Psoas muscle (tissue), 8 donors: Measurements from ENCODE around the gene CAMK1D. TPM values are rescaled to one million over a fixed set of nuclear protein-coding genes. Genes with fewer than 3 reads are reported as not detected.

Experiments used
- ATAC-seq, 4 donors: fragments of 200-7000 bp; cut with Tn5 transposase; one replicate each; pipeline ENCODE4 v1.9.1; 2020; ENCODE audit warnings: moderate library complexity in 3 of 4, mild to moderate bottlenecking in 2 of 4
- DNase-seq, 2 donors: peaks; one replicate each; pipeline ENCODE4 v3.0.0-alpha.2; 2020
- H3K27ac ChIP-seq: fragments of 200-600 bp; one replicate; pipeline ENCODE4 v1.8.0; 2022
- H3K27me3 ChIP-seq, 3 donors: fragments of 200-600 bp in 1 of 3; one replicate each; pipeline versions ENCODE4 v1.6.1 to v1.8.0; 2013 to 2022; ENCODE audit warnings: low read length in 2 of 3, mild to moderate bottlenecking in 2 of 3, moderate library complexity in 1 of 3; ENCODE audit not compliant: insufficient read depth in 3 of 3
- H3K36me3 ChIP-seq, 2 donors: fragments of 200-600 bp in 1 of 2; one replicate each; pipeline versions ENCODE4 v1.6.1 to v1.8.0; 2013 to 2022; ENCODE audit warnings: low read depth in 1 of 2, mild to moderate bottlenecking in 1 of 2, moderate library complexity in 1 of 2; ENCODE audit not compliant: insufficient read depth in 1 of 2
- H3K4me1 ChIP-seq: fragments of 200-600 bp; one replicate; pipeline ENCODE4 v1.8.0; 2022
- H3K4me3 ChIP-seq: fragments of 200-600 bp; one replicate; pipeline ENCODE4 v1.8.0; 2022; ENCODE audit warnings: mild to moderate bottlenecking
- H3K9me3 ChIP-seq: fragments of 200-600 bp; one replicate; pipeline ENCODE4 v1.8.0; 2022
- CTCF ChIP-seq: fragments of 200-600 bp; IDR thresholded peaks from one replicate; pipeline ENCODE4 v1.8.0; 2022; ENCODE audit warnings: antibody characterized with exemption
- WGBS, 3 donors: extraction: QIAGEN DNeasy Blood & Tissue Kit; methylation state at CpG; one replicate each; pipeline versions ENCODE4 v1.1.6 to v1.1.7; 2013; 5-methylcytosine and 5-hydroxymethylcytosine counted together
- intact Hi-C, 2 donors: fragments of 100-400 bp; cut with DNase I; formaldehyde crosslinking; loops; one replicate each; pipeline versions ENCODE4 v1.11.0 to v1.14.2; 2022
- polyA plus RNA-seq, 3 donors: library from polyadenylated mRNA; stranded (reverse); fragments of 200-250 nt; gene quantifications; one replicate each; pipeline ENCODE4 v1.2.3, GENCODE V29; 2013
- total RNA-seq, 4 donors: library from RNA; stranded (reverse); fragmentation: NEBNext Ultra II Directional in 2 of 4; extraction: Animal tissue kit (Norgen Biotek cat#: 25700) in 2 of 4; gene quantifications; one replicate each; pipeline versions ENCODE4 v1.2.1 to v1.2.4, GENCODE V29; 2021 to 2023
- donor health status: healthy with polysubstance abuse.
- donor health status: DM: no; HTN: no; CAD: no; lungs with moderate emphysema.
- donor health status: Bipolar disorder and iron deficiency.
- donor health status: healthy.
- donor health status: DM: yes; HTN: yes; CAD: no.
- donor health status: DM: no; HTN: no; CAD: no.
- donor health status: DM: no; HTN: no; CAD: no.
- donor health status: DM: yes; HTN: yes; CAD: no.

The CAMK1D gene
- total and polyA plus RNA-seq, 7 donors, result 0.39 to 1.8 (median 0.53) TPM

- H3K36me3 ChIP-seq, result no peaks in the 10 kb centered on the region
- no peak overlapping the region for H3K4me3 ChIP-seq
- TF ChIP-seq CTCF, result no peak
- H3K4me1 ChIP-seq, result no peaks in the 10 kb centered on the region
- intact Hi-C loops, result no loop called here
- DNase-seq (no peak), ATAC-seq (no peak)
- H3K27ac ChIP-seq, result no peak overlapping the region
- WGBS, 3 donors, result 49 to 54% (median 52%) methylated on average over 7 of the region's 7 CpGs
- no peaks in the 10 kb centered on the region for H3K27me3 ChIP-seq
- no peaks in the 10 kb centered on the region for H3K9me3 ChIP-seq
Observed at GRCh38 chr10:12638103-12638502, 288.8 kb downstream of the CAMK1D start.

GRCh38 chr10:12638781-12639180 lies 289.4 kb downstream of the CAMK1D start:
- no peaks in the 10 kb centered on the region for H3K27me3 ChIP-seq
- no peak for TF ChIP-seq CTCF
- no peak overlapping the region for H3K27ac ChIP-seq
- no peaks in the 10 kb centered on the region for H3K9me3 ChIP-seq
- WGBS, 3 donors, result 83 to 88% (median 87%) methylated on average over 11 of the region's 11 CpGs
- no peak overlapping the region for H3K4me3 ChIP-seq
- no peaks in the 10 kb centered on the region for H3K36me3 ChIP-seq
- intact Hi-C loops, result no loop called here
- no peak for DNase-seq
- no peaks in the 10 kb centered on the region for H3K4me1 ChIP-seq
- ATAC-seq, result no peak

GRCh38 chr10:12639996-12640944 lies 290.9 kb downstream of the CAMK1D start:
- TF ChIP-seq CTCF, result no peak
- no peaks in the 10 kb centered on the region for H3K27me3 ChIP-seq
- 73 to 77% (median 74%) methylated on average over 12 of the region's 12 CpGs for WGBS, 3 donors
- no peaks in the 10 kb centered on the region for H3K9me3 ChIP-seq
- no peak overlapping the region for H3K4me3 ChIP-seq
- H3K4me1 ChIP-seq, result no peaks in the 10 kb centered on the region
- H3K27ac ChIP-seq, result no peak overlapping the region
- no peaks in the 10 kb centered on the region for H3K36me3 ChIP-seq
- intact Hi-C loops, result no loop called here
- ATAC-seq (no peak), DNase-seq (no peak)

GRCh38 chr10:12642036-12642435 lies 292.7 kb downstream of the CAMK1D start:
- no peaks in the 10 kb centered on the region for H3K36me3 ChIP-seq
- DNase-seq (no peak), ATAC-seq (no peak)
- no peaks in the 10 kb centered on the region for H3K9me3 ChIP-seq
- TF ChIP-seq CTCF, result no peak
- H3K27me3 ChIP-seq, result no peaks in the 10 kb centered on the region
- no peak overlapping the region for H3K4me3 ChIP-seq
- H3K27ac ChIP-seq, result no peak overlapping the region
- WGBS, 3 donors, result 82 to 88% (median 86%) methylated on average over 7 of the region's 7 CpGs
- H3K4me1 ChIP-seq, result no peaks in the 10 kb centered on the region
- intact Hi-C loops, result no loop called here
